K562 (cell line): Measurements from ENCODE around the gene FERMT1. TPM values are rescaled to one million over a fixed set of nuclear protein-coding genes. Genes with fewer than 3 reads are reported as not detected.

ENCODE experiments used
- ATAC-seq: fragments of 200-7000 bp; cut with Tn5 transposase; 3 replicates; pipeline ENCODE4 v1.9.1; 2020; ENCODE audit warnings: moderate library complexity
- Bru-seq: library from RNA; stranded (reverse); fragments of 400-500 nt; gene quantifications from one replicate; lab custom pipeline; 2021; lab: Mats Ljungman, UMichigan
- BruChase-seq, 2 experiments: library from RNA; stranded (reverse); fragments of 400-500 nt; gene quantifications; one replicate each; lab custom pipeline; 2021; lab: Mats Ljungman, UMichigan
- BruUV-seq: library from RNA; stranded (reverse); fragments of 400-500 nt; replicated peaks from 2 replicates; lab custom pipeline; 2021; lab: Mats Ljungman, UMichigan
- CTCF ChIA-PET: fragments of 300-600 bp; formaldehyde crosslinking; extraction: SDS; loops from one replicate; lab custom pipeline; 2021; ENCODE audit warnings: low intra/inter-chr PET ratio; lab: Yijun Ruan, JAX
- POLR2A ChIA-PET: fragments of 300-600, 350-650 bp; sonication (Branson Sonifier 250); formaldehyde crosslinking; extraction: SDS; loops from one replicate; lab custom pipeline; 2021; ENCODE audit warnings: antibody characterized with exemption, inconsistent platforms; lab: Yijun Ruan, JAX
- DNase-seq, 4 experiments: peaks; one replicate each; pipeline versions ENCODE4 v3.0.0 to v3.0.0-alpha.2; 2011 to 2018; ENCODE audit warnings: low spot score in 3 of 4, mixed read lengths in 3 of 4; ENCODE audit errors: extremely low read depth in 1 of 4
- FAIRE-seq: peaks from 2 replicates; lab custom pipeline; 2011; peaks lifted over from hg19 to GRCh38; lab: Jason Lieb, UNC
- H2AFZ ChIP-seq: 2 replicates; pipeline ENCODE4 v1.6.0; 2011; ENCODE audit warnings: low read depth, low read length, control low read depth, inconsistent platforms
- H3K27ac ChIP-seq: fragments of 200-600 bp; 3 replicates; pipeline ENCODE4 v1.8.0; 2011; ENCODE audit warnings: low read depth, mild to moderate bottlenecking, control low read depth, inconsistent platforms, low read length, moderate library complexity, mixed read lengths; ENCODE audit errors: extremely low read depth
- H3K27me3 ChIP-seq, 2 experiments: fragments of 300-600 bp in 1 of 2; 2 replicates in 1 of 2; 3 replicates in 1 of 2; pipeline versions ENCODE4 v1.6.0 to v1.8.0; 2011; ENCODE audit warnings: inconsistent platforms in 2 of 2, low read length in 2 of 2, mild to moderate bottlenecking in 1 of 2, mixed read lengths in 1 of 2, moderate library complexity in 1 of 2; ENCODE audit not compliant: control insufficient read depth in 2 of 2, insufficient read depth in 2 of 2
- H3K36me3 ChIP-seq: fragments of 300-600 bp; 3 replicates; pipeline ENCODE4 v1.8.0; 2011; ENCODE audit warnings: mild to moderate bottlenecking, low read length, inconsistent platforms; ENCODE audit not compliant: control insufficient read depth, insufficient read depth
- H3K4me1 ChIP-seq, 2 experiments: fragments of 200-600 bp in 1 of 2; replicated peaks in 1 of 2; 2 replicates in 1 of 2; 3 replicates in 1 of 2; pipeline versions ENCODE4 v1.5.1 to v1.8.0; 2011; ENCODE audit warnings: inconsistent platforms in 2 of 2, low read length in 2 of 2, mild to moderate bottlenecking in 1 of 2, mixed read lengths in 1 of 2, moderate library complexity in 1 of 2; ENCODE audit not compliant: control insufficient read depth in 2 of 2, insufficient read depth in 2 of 2
- H3K4me2 ChIP-seq: 2 replicates; pipeline ENCODE4 v1.6.1; 2011; ENCODE audit warnings: low read length, control low read depth, inconsistent platforms, mixed read lengths; ENCODE audit not compliant: insufficient read depth
- H3K4me3 ChIP-seq: fragments of 200-600 bp; sonication (generic), shearing (Covaris generic); 2 replicates; pipeline ENCODE4 v1.5.1; 2016; ENCODE audit warnings: control low read depth, inconsistent platforms
- H3K79me2 ChIP-seq: fragments of 200-600 bp; 3 replicates; pipeline ENCODE4 v1.8.0; 2011; ENCODE audit warnings: low read length, inconsistent platforms; ENCODE audit not compliant: control insufficient read depth, insufficient read depth
- H3K9ac ChIP-seq, 2 experiments: 2 replicates each; pipeline versions ENCODE4 v1.6.0 to v1.6.1; 2011; ENCODE audit warnings: low read depth in 2 of 2, low read length in 2 of 2, control low read depth in 1 of 2, inconsistent platforms in 1 of 2, mild to moderate bottlenecking in 1 of 2, mixed read lengths in 1 of 2; ENCODE audit not compliant: insufficient read depth in 1 of 2
- H3K9me1 ChIP-seq: one replicate; pipeline ENCODE4 v1.6.0; 2011; ENCODE audit warnings: inconsistent platforms, mild to moderate bottlenecking, low read length, moderate library complexity; ENCODE audit not compliant: control insufficient read depth, insufficient read depth
- H3K9me3 ChIP-seq: replicated peaks from 2 replicates; pipeline ENCODE4 v1.5.1; 2011; ENCODE audit warnings: low read depth, low read length, inconsistent platforms; ENCODE audit not compliant: control insufficient read depth, insufficient read depth
- H4K20me1 ChIP-seq: replicated peaks from 2 replicates; pipeline ENCODE4 v1.6.1; 2011; ENCODE audit warnings: low read length, inconsistent platforms, mixed read lengths; ENCODE audit not compliant: control insufficient read depth, insufficient read depth
- CHCHD3 ChIP-seq: fragments of 250-450 bp; sonication (Bioruptor Pico); IDR thresholded peaks from 2 replicates; pipeline ENCODE4 v2.1.2; 2022; ENCODE audit warnings: mild to moderate bottlenecking
- CREB5 ChIP-seq: fragments of 250-450 bp; sonication (Bioruptor Pico); IDR thresholded peaks from 2 replicates; pipeline ENCODE4 v1.5.0; 2020; ENCODE audit warnings: mild to moderate bottlenecking
- EHMT2 ChIP-seq: fragments of 450-650 bp; IDR thresholded peaks from 2 replicates; pipeline ENCODE4 v1.6.1; 2018; ENCODE audit warnings: antibody characterized with exemption
- EP400 ChIP-seq: fragments of 450-650 bp; IDR thresholded peaks from 2 replicates; pipeline ENCODE4 v1.6.1; 2017; ENCODE audit warnings: antibody characterized with exemption, mild to moderate bottlenecking, moderate library complexity
- IRF2 ChIP-seq: sonication (generic); formaldehyde crosslinking; IDR thresholded peaks from 2 replicates; pipeline ENCODE4 v1.8.1; 2022; ENCODE audit warnings: mild to moderate bottlenecking, missing genetic modification reagents
- KAT7 ChIP-seq: sonication (generic); formaldehyde crosslinking; IDR thresholded peaks from 2 replicates; pipeline ENCODE4 v1.8.0; 2022; ENCODE audit warnings: missing genetic modification reagents, mild to moderate bottlenecking, borderline replicate concordance
- MYC ChIP-seq, 2 experiments: fragments of 250-450 bp in 1 of 2; sonication (Bioruptor Pico) in 1 of 2; IDR thresholded peaks; 2 replicates each; pipeline versions ENCODE4 v1.5.1 to v1.6.1; 2012 to 2021; ENCODE audit warnings: low read depth in 2 of 2, borderline replicate concordance in 1 of 2, improper control_type of control experiment in 1 of 2, low read length in 1 of 2, mild to moderate bottlenecking in 1 of 2, moderate library complexity in 1 of 2
- PHTF2 ChIP-seq: fragments of 250-450 bp; sonication (Bioruptor Pico); IDR thresholded peaks from 2 replicates; pipeline ENCODE4 v1.5.0; 2021; ENCODE audit warnings: mild to moderate bottlenecking
- SIX5 ChIP-seq, 2 experiments: IDR thresholded peaks; 2 replicates each; pipeline ENCODE4 v1.6.1; 2011; ENCODE audit warnings: low read length in 2 of 2, borderline replicate concordance in 1 of 2, low read depth in 1 of 2, mild to moderate bottlenecking in 1 of 2, moderate library complexity in 1 of 2; ENCODE audit not compliant: insufficient read depth in 1 of 2
- SRF ChIP-seq, 2 experiments: fragments of 250-450, 450-650 bp in 1 of 2; sonication (Bioruptor Pico) in 1 of 2; sonication (generic) in 1 of 2; formaldehyde crosslinking; IDR thresholded peaks; 2 replicates each; pipeline versions ENCODE4 v1.5.0 to v1.5.1; 2020 to 2022; ENCODE audit warnings: mild to moderate bottlenecking in 1 of 2, missing genetic modification reagents in 1 of 2
- SUPT5H ChIP-seq: fragments of 450-650 bp; IDR thresholded peaks from 2 replicates; pipeline ENCODE4 v1.6.1; 2016
- ZBTB2 ChIP-seq: fragments of 450-650 bp; IDR thresholded peaks from 2 replicates; pipeline ENCODE4 v1.6.1; 2016; ENCODE audit warnings: antibody characterized with exemption
- ZNF445 ChIP-seq: fragments of 250-450 bp; sonication (Bioruptor Pico); IDR thresholded peaks from 2 replicates; pipeline ENCODE4 v1.4.0; 2020; ENCODE audit warnings: low read depth, mild to moderate bottlenecking, moderate library complexity
- ZNF511 ChIP-seq: sonication (generic); formaldehyde crosslinking; IDR thresholded peaks from 2 replicates; pipeline ENCODE4 v1.8.0; 2022; ENCODE audit warnings: mild to moderate bottlenecking, missing genetic modification reagents
- ZSCAN32 ChIP-seq: fragments of 450-650 bp; formaldehyde crosslinking; IDR thresholded peaks from 2 replicates; pipeline ENCODE4 v1.4.0; 2020; ENCODE audit warnings: mild to moderate bottlenecking, moderate library complexity
- WGBS: fragments of 100-300 bp; shearing (Covaris generic); methylation state at CpG from one replicate; pipeline ENCODE4 v1.1.6; 2016; ENCODE audit warnings: low coverage, mixed read lengths; ENCODE audit not compliant: insufficient coverage; ENCODE audit errors: missing lambda C conversion rate; 5-methylcytosine and 5-hydroxymethylcytosine counted together
- in situ Hi-C: fragments of 300-500 bp; cut with MboI; formaldehyde crosslinking; loops from 4 replicates; pipeline ENCODE4 v1.15.0; 2018; ENCODE audit warnings: inconsistent platforms, mixed read lengths
- intact Hi-C: fragments of 100-400 bp; cut with micrococcal nuclease; formaldehyde crosslinking; loops from 2 replicates; pipeline ENCODE4 v1.14.2; 2022
- long read RNA-seq, 3 experiments: library from polyadenylated mRNA in 2 of 3; library from RNA in 1 of 3; unstranded in 2 of 3; stranded (forward) in 1 of 3; transcript quantifications; one replicate each; pipeline ENCODE4 v2.0.0, GENCODE V29; 2019 to 2022
- polyA minus RNA-seq, 3 experiments: library from RNA; depleted of rRNA, polyadenylated mRNA; stranded (reverse); fragments of >200 nt; gene quantifications; 2 replicates each; pipeline ENCODE4 v1.2.3, GENCODE V29; 2011
- polyA plus RNA-seq, 8 experiments: library from polyadenylated mRNA; depleted of rRNA in 4 of 8; stranded (reverse) in 5 of 8; unstranded in 3 of 8; fragments of >200 nt; fragmentation: Nextera tagmentation in 2 of 8; fragmentation: Illumina TruSeq in 1 of 8; extraction: Ambion mirVana in 2 of 8; extraction: Trizol in 1 of 8; gene quantifications; 2 replicates each; pipeline versions ENCODE4 v1.2.1 to v1.2.3, GENCODE V29; 2011 to 2014; ENCODE audit warnings: inconsistent platforms in 1 of 8, missing spikeins in 1 of 8
- total RNA-seq, 7 experiments: library from RNA; depleted of rRNA in 6 of 7; stranded (reverse); fragments of >200 nt in 6 of 7; fragmentation: Illumina TruSeq in 2 of 7; extraction: Trizol in 2 of 7; gene quantifications; 2 replicates each; pipeline versions ENCODE4 v1.2.1 to v1.2.3, GENCODE V29; 2011 to 2021; ENCODE audit warnings: low replicate concordance in 1 of 7

Gene FERMT1
- not detected in 2 replicates for total RNA-seq (2011; cell fraction: chromatin; rRNA removed; ENCODE audit: low replicate concordance)
- total RNA-seq (2011; cell fraction: nucleolus; rRNA removed), result not detected in 2 replicates
- total RNA-seq (2011; cell fraction: nucleoplasm; rRNA removed), result not detected in 2 replicates
- total RNA-seq (2014; rRNA removed) (not detected in 2 replicates), total RNA-seq (2014; rRNA removed; fragmentation: Illumina TruSeq; extraction: Trizol) (not detected in 2 replicates), total RNA-seq (2015; rRNA removed; fragmentation: Illumina TruSeq; extraction: Trizol) (not detected in 2 replicates), total RNA-seq (2021) (0.07 and 0.09 TPM in 2 replicates), polyA plus RNA-seq (2011; rRNA removed) (not detected in 2 replicates), polyA plus RNA-seq (2014; fragmentation: Illumina TruSeq; extraction: Trizol) (not detected in 2 replicates), polyA plus RNA-seq (2014; fragmentation: Nextera tagmentation; extraction: Ambion mirVana) (not detected), polyA plus RNA-seq (2014; rRNA removed) (not detected in 2 replicates), polyA minus RNA-seq (2011; rRNA and poly(A)+ RNA removed) (not detected in 2 replicates), Bru-seq, nascent RNA (percentile 8 among the genes with signal in this experiment), BruChase-seq, experiment 1, labeled RNA remaining after a 2-hour chase (percentile 12 among the genes with signal in this experiment), BruChase-seq, experiment 2, labeled RNA remaining after a 6-hour chase (percentile 11 among the genes with signal in this experiment)
- not detected in 2 replicates for polyA plus RNA-seq (2011; cell fraction: cytosol; rRNA removed)
- not detected in 2 replicates for polyA plus RNA-seq (2011; cell fraction: nucleus; rRNA removed)
- 0.05 and 0.12 TPM in 2 replicates for polyA plus RNA-seq (2012)
- not detected in 2 replicates for polyA minus RNA-seq (2011; cell fraction: cytosol; rRNA and poly(A)+ RNA removed)
- polyA minus RNA-seq (2011; cell fraction: nucleus; rRNA and poly(A)+ RNA removed), result not detected in 2 replicates
- long read RNA-seq, experiment 1, result 0 reads
- long read RNA-seq, experiment 2, result 0 reads
- long read RNA-seq, experiment 3, result 0 reads

- ATAC-seq, result peak; percentile 61
- Histone ChIP-seq H3K36me3 (no peaks in the 10 kb centered on the region), H2AFZ (no peak within 1 kb of the TSS), H3K4me2 (no peak within 1 kb of the TSS), H4K20me1 (no peaks in the 10 kb centered on the region), H3K79me2 (no peaks in the 10 kb centered on the region), H3K9ac (no peak within 1 kb of the TSS), H3K4me3 (no peak within 1 kb of the TSS), H3K4me1 (peaks cover 0 to 7% of the 10 kb centered on the region in 2 experiments; a peak in 2 of 5 replicates), H3K27ac (no peak within 1 kb of the TSS), H3K9me1 (no peaks in the 10 kb centered on the region), H3K9me3 (no peaks in the 10 kb centered on the region), H3K27me3 (peaks cover 0 to 20% of the 10 kb centered on the region in 2 experiments; a peak in 2 of 5 replicates)
- no peak for FAIRE-seq
- ChIA-PET CTCF (no interaction called here), POLR2A (no interaction called here)
- in situ Hi-C loops, result no loop called here
- intact Hi-C loops, result no loop called here
- no peak for DNase-seq
- BruUV-seq, result no TSS peak
- 5% methylated on average over 28 of the region's 55 CpGs for WGBS
- TF ChIP-seq CREB5, result no peak
- TF ChIP-seq IRF2 (CRISPR knock-in tag), result no peak
- TF ChIP-seq KAT7, result no peak
- no peak for TF ChIP-seq ZSCAN32 (CRISPR knock-in tag)
- TF ChIP-seq SRF (CRISPR knock-in tag; IDR thresholded peaks at IDR 0.05), result no peak
- no peak for TF ChIP-seq PHTF2
- no peak for TF ChIP-seq SUPT5H
- no peak for TF ChIP-seq ZBTB2
- TF ChIP-seq ZNF511 (CRISPR knock-in tag), result no peak
- TF ChIP-seq ZNF445, result no peak
- no peak for TF ChIP-seq EHMT2
- no peak for TF ChIP-seq MYC (IDR thresholded peaks at IDR 0.05; ENCODE audit: low read depth, low read length)
- TF ChIP-seq MYC (CRISPR knock-in tag; IDR thresholded peaks at IDR 0.05; ENCODE audit: borderline replicate concordance, low read depth), result no peak
- TF ChIP-seq SIX5 (IDR thresholded peaks at IDR 0.05; ENCODE audit: borderline replicate concordance in 1 of 2, insufficient read depth in 1 of 2, low read depth in 1 of 2, low read length in 2 of 2), result no peak
- TF ChIP-seq EP400, result no peak
- no peak for TF ChIP-seq CHCHD3 (CRISPR knock-in tag)
Measured at GRCh38 chr20:6122873-6123648, at the start of gene FERMT1. Gene FERMT1, minus strand, starts transcription at chr20:6123030. Its CDS starts 3,476 bp downstream, at chr20:6119554.
